Measurements from ENCODE around the gene DPEP2.

DNA sequence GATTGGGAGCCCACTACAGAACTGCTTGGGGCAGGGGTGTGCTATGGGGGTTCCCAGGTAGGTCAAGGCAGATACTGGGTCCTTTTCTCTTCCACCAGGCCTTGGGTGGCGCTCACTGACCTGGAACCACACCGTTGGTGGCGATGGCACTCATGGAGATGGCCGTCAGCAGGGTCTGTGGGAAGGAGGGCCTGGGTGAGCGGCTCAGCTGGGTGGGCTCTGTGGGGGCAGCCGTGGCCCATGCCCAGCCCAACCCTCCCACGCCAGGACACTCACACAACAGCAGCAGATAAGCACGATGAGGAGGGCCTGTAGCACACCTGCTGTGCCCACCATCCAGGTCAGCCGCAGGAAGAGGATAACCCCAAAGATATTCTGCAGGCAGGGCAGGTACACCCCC, 41.7 kb downstream of the DPEP2 start:
- TF ChIP-seq, protein P1, sequence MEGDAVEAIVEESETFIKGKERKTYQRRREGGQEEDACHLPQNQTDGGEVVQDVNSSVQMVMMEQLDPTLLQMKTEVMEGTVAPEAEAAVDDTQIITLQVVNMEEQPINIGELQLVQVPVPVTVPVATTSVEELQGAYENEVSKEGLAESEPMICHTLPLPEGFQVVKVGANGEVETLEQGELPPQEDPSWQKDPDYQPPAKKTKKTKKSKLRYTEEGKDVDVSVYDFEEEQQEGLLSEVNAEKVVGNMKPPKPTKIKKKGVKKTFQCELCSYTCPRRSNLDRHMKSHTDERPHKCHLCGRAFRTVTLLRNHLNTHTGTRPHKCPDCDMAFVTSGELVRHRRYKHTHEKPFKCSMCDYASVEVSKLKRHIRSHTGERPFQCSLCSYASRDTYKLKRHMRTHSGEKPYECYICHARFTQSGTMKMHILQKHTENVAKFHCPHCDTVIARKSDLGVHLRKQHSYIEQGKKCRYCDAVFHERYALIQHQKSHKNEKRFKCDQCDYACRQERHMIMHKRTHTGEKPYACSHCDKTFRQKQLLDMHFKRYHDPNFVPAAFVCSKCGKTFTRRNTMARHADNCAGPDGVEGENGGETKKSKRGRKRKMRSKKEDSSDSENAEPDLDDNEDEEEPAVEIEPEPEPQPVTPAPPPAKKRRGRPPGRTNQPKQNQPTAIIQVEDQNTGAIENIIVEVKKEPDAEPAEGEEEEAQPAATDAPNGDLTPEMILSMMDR (IDR thresholded peaks at IDR 0.05; ENCODE audit: insufficient read depth, low read depth, low read length), result no peak
- TF ChIP-seq EZH2 (IDR thresholded peaks at IDR 0.05; ENCODE audit: insufficient read depth, low read length), result no peak
